Liver (tissue), 9 donors: ENCODE data around the gene PPOX. TPM values are rescaled to one million over a fixed set of nuclear protein-coding genes. Genes with fewer than 3 reads are reported as not detected.

Source experiments
- DNase-seq: peaks from one replicate; pipeline ENCODE4 v3.0.0-alpha.2; 2017; ENCODE audit warnings: low spot score
- H3K27ac ChIP-seq, 2 donors: one replicate each; pipeline ENCODE4 v1.7.0; 2013; ENCODE audit warnings: inconsistent platforms in 2 of 2, low read length in 2 of 2, control low read depth in 1 of 2, low read depth in 1 of 2, mild to moderate bottlenecking in 1 of 2
- H3K27me3 ChIP-seq, 4 donors: one replicate each; pipeline versions ENCODE4 v1.6.1 to v1.7.0; 2013; ENCODE audit warnings: low read length in 3 of 4, inconsistent platforms in 1 of 4, mild to moderate bottlenecking in 1 of 4, moderate library complexity in 1 of 4; ENCODE audit not compliant: control insufficient read depth in 4 of 4, insufficient read depth in 4 of 4
- H3K36me3 ChIP-seq, 4 donors: one replicate each; pipeline versions ENCODE4 v1.6.1 to v1.7.0; 2013; ENCODE audit warnings: low read length in 3 of 4, mild to moderate bottlenecking in 3 of 4, low read depth in 1 of 4, moderate library complexity in 1 of 4; ENCODE audit not compliant: control insufficient read depth in 4 of 4, insufficient read depth in 3 of 4
- H3K4me1 ChIP-seq, 4 donors: one replicate each; pipeline versions ENCODE4 v1.6.1 to v1.7.0; 2013; ENCODE audit warnings: low read length in 3 of 4, mild to moderate bottlenecking in 3 of 4, moderate library complexity in 1 of 4; ENCODE audit not compliant: control insufficient read depth in 4 of 4, insufficient read depth in 4 of 4
- H3K4me3 ChIP-seq, 3 donors: one replicate each; pipeline versions ENCODE4 v1.6.1 to v1.7.0; 2013; ENCODE audit warnings: low read length in 3 of 3, control low read depth in 1 of 3, low read depth in 1 of 3, mild to moderate bottlenecking in 1 of 3
- H3K9ac ChIP-seq, 2 donors: one replicate each; pipeline ENCODE4 v1.7.0; 2013; ENCODE audit warnings: low read length in 2 of 2, mild to moderate bottlenecking in 2 of 2, moderate library complexity in 2 of 2, control low read depth in 1 of 2, low read depth in 1 of 2
- H3K9me3 ChIP-seq, 4 donors: one replicate each; pipeline versions ENCODE4 v1.6.1 to v1.7.0; 2013; ENCODE audit warnings: low read length in 3 of 4; ENCODE audit not compliant: control insufficient read depth in 4 of 4
- ATF3 ChIP-seq: IDR thresholded peaks from 2 replicates; pipeline ENCODE4 v1.6.1; 2016; ENCODE audit warnings: antibody characterized with exemption
- EGR1 ChIP-seq, 2 donors: IDR thresholded peaks; 2 replicates each; pipeline ENCODE4 v1.6.1; 2016 to 2018; ENCODE audit warnings: antibody characterized with exemption in 2 of 2, low read depth in 2 of 2
- FOXA1 ChIP-seq: IDR thresholded peaks from 2 replicates; pipeline ENCODE4 v1.6.1; 2016; ENCODE audit warnings: antibody characterized with exemption
- FOXA2 ChIP-seq: IDR thresholded peaks from 2 replicates; pipeline ENCODE4 v1.6.1; 2016; ENCODE audit warnings: antibody characterized with exemption
- GABPA ChIP-seq, 2 donors: IDR thresholded peaks in 1 of 2; conservative IDR thresholded peaks in 1 of 2; 2 replicates each; pipeline ENCODE4 v1.6.1; 2016; ENCODE audit warnings: antibody characterized with exemption in 2 of 2, mild to moderate bottlenecking in 1 of 2, moderate library complexity in 1 of 2
- HNF4A ChIP-seq, 2 donors: conservative IDR thresholded peaks; 2 replicates each; pipeline ENCODE4 v1.6.1; 2016; ENCODE audit warnings: antibody characterized with exemption in 2 of 2, mild to moderate bottlenecking in 2 of 2
- HNF4G ChIP-seq: IDR thresholded peaks from 2 replicates; pipeline ENCODE4 v1.6.1; 2016; ENCODE audit warnings: antibody characterized with exemption
- JUND ChIP-seq, 2 donors: IDR thresholded peaks; 2 replicates each; pipeline ENCODE4 v1.6.1; 2016; ENCODE audit warnings: antibody characterized with exemption in 2 of 2
- MAX ChIP-seq: IDR thresholded peaks from 2 replicates; pipeline ENCODE4 v1.6.1; 2016; ENCODE audit warnings: antibody characterized with exemption
- NR2F2 ChIP-seq: IDR thresholded peaks from 2 replicates; pipeline ENCODE4 v1.6.1; 2016; ENCODE audit warnings: antibody characterized with exemption
- RAD21 ChIP-seq, 2 donors: IDR thresholded peaks; 2 replicates each; pipeline ENCODE4 v1.6.1; 2016; ENCODE audit warnings: antibody characterized with exemption in 2 of 2, mild to moderate bottlenecking in 2 of 2
- RXRA ChIP-seq, 2 donors: IDR thresholded peaks; 2 replicates each; pipeline ENCODE4 v1.6.1; 2017 to 2018; ENCODE audit warnings: antibody characterized with exemption in 2 of 2, mild to moderate bottlenecking in 1 of 2
- SP1 ChIP-seq: IDR thresholded peaks from 2 replicates; pipeline ENCODE4 v1.6.1; 2018; ENCODE audit warnings: antibody characterized with exemption, mild to moderate bottlenecking
- TAF1 ChIP-seq: conservative IDR thresholded peaks from 2 replicates; pipeline ENCODE4 v1.6.1; 2016; ENCODE audit warnings: antibody characterized with exemption, mild to moderate bottlenecking
- YY1 ChIP-seq: IDR thresholded peaks from 2 replicates; pipeline ENCODE4 v1.6.1; 2016; ENCODE audit warnings: antibody characterized with exemption, mild to moderate bottlenecking
- ZBTB33 ChIP-seq: IDR thresholded peaks from 2 replicates; pipeline ENCODE4 v1.6.1; 2016; ENCODE audit warnings: antibody characterized with exemption
- WGBS: extraction: QIAGEN DNeasy Blood & Tissue Kit; methylation state at CpG from one replicate; pipeline ENCODE4 v1.1.7; 2013; 5-methylcytosine and 5-hydroxymethylcytosine counted together
- polyA plus RNA-seq, 2 donors: library from polyadenylated mRNA; stranded (reverse) in 1 of 2; unstranded in 1 of 2; fragments of 200-250 nt in 1 of 2; fragments of >200 nt in 1 of 2; fragmentation: Nextera tagmentation in 1 of 2; extraction: Ambion mirVana in 1 of 2; gene quantifications; one replicate each; pipeline versions ENCODE4 v1.2.1 to v1.2.3, GENCODE V29; 2013 to 2015
- total RNA-seq, 2 donors: library from RNA; depleted of rRNA; stranded (reverse); fragments of >200 nt; gene quantifications; one replicate each; pipeline ENCODE4 v1.2.3, GENCODE V29; 2014
- TF ChIP-seq, protein P1 (sequence below): fragments of 150-350 bp; IDR thresholded peaks from 2 replicates; pipeline ENCODE4 v1.5.1; 2017; ENCODE audit warnings: improper control_type of control experiment, low read depth, low read length; ENCODE audit not compliant: missing input control
- TF ChIP-seq, protein P2 (sequence below): IDR thresholded peaks from 2 replicates; pipeline ENCODE4 v1.6.1; 2016; ENCODE audit warnings: antibody characterized with exemption, mild to moderate bottlenecking
- donor health status: healthy.
- donor health status: healthy.
- donor health status: healthy.
- donor health status: healthy.
- donor health status: healthy.

Gene PPOX
- total and polyA plus RNA-seq, 4 donors = 6.2 to 106 (median 7.9) TPM

- Histone ChIP-seq H3K36me3 (peaks cover 0 to under 1% (median 0%) of the 10 kb centered on the region in 4 donors), H3K9me3 (no peaks in the 10 kb centered on the region), H3K27ac (no peak overlapping the region), H3K4me1 (peaks cover 0 to 22% (median 16%) of the 10 kb centered on the region in 4 donors), H3K4me3 (no peak overlapping the region), H3K27me3 (no peaks in the 10 kb centered on the region), H3K9ac (no peak overlapping the region)
- 51% methylated on average over 1 of the region's 1 CpG for WGBS
- TF ChIP-seq FOXA1 (no peak), HNF4A (conservative IDR thresholded peaks at IDR 0.05) (no peak), JUND (IDR thresholded peaks at IDR 0.05) (no peak), NR2F2 (no peak), TAF1 (no peak), EGR1 (IDR thresholded peaks at IDR 0.05; ENCODE audit: low read depth in 2 of 2) (no peak), ATF3 (no peak), FOXA2 (no peak), RAD21 (IDR thresholded peaks at IDR 0.05) (peak; percentile 59 to 68), RXRA (IDR thresholded peaks at IDR 0.05) (no peak)
- TF ChIP-seq, protein P1, sequence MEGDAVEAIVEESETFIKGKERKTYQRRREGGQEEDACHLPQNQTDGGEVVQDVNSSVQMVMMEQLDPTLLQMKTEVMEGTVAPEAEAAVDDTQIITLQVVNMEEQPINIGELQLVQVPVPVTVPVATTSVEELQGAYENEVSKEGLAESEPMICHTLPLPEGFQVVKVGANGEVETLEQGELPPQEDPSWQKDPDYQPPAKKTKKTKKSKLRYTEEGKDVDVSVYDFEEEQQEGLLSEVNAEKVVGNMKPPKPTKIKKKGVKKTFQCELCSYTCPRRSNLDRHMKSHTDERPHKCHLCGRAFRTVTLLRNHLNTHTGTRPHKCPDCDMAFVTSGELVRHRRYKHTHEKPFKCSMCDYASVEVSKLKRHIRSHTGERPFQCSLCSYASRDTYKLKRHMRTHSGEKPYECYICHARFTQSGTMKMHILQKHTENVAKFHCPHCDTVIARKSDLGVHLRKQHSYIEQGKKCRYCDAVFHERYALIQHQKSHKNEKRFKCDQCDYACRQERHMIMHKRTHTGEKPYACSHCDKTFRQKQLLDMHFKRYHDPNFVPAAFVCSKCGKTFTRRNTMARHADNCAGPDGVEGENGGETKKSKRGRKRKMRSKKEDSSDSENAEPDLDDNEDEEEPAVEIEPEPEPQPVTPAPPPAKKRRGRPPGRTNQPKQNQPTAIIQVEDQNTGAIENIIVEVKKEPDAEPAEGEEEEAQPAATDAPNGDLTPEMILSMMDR = peak; percentile 34
- no peak for DNase-seq
These were observed 14.4 kb downstream of the PPOX start for GRCh38 chr1:161180639-161181038.

DNA sequence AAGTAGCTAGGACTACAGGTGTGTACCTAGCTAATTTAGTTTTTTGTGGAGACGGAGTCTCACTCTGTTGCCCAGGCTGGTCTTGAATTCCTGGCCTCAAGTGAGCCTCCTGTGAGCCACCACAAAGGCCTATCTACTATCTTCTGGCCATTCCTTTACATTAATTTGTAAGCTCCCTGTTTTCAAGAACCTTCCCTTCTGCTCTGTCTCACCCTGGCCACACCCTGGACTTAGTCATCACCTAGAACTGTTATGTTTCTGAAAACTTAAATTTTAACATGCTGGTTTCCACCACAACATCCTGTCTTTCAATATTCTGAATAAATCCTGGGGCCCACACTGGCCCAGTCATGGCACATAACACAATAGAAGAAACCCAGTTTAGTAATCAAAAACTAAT, 16.0 kb downstream of the PPOX start:
- no peak for DNase-seq
- Histone ChIP-seq H3K36me3 (no peaks in the 10 kb centered on the region), H3K9ac (no peak overlapping the region), H3K9me3 (no peaks in the 10 kb centered on the region), H3K27ac (peak overlapping the region in 1 of 2 donors; percentile 60), H3K27me3 (no peaks in the 10 kb centered on the region), H3K4me3 (no peak overlapping the region), H3K4me1 (peaks cover 0 to 12% (median 8%) of the 10 kb centered on the region in 4 donors)
- WGBS = 97% methylated on average over 1 of the region's 1 CpG
- TF ChIP-seq, protein P2, sequence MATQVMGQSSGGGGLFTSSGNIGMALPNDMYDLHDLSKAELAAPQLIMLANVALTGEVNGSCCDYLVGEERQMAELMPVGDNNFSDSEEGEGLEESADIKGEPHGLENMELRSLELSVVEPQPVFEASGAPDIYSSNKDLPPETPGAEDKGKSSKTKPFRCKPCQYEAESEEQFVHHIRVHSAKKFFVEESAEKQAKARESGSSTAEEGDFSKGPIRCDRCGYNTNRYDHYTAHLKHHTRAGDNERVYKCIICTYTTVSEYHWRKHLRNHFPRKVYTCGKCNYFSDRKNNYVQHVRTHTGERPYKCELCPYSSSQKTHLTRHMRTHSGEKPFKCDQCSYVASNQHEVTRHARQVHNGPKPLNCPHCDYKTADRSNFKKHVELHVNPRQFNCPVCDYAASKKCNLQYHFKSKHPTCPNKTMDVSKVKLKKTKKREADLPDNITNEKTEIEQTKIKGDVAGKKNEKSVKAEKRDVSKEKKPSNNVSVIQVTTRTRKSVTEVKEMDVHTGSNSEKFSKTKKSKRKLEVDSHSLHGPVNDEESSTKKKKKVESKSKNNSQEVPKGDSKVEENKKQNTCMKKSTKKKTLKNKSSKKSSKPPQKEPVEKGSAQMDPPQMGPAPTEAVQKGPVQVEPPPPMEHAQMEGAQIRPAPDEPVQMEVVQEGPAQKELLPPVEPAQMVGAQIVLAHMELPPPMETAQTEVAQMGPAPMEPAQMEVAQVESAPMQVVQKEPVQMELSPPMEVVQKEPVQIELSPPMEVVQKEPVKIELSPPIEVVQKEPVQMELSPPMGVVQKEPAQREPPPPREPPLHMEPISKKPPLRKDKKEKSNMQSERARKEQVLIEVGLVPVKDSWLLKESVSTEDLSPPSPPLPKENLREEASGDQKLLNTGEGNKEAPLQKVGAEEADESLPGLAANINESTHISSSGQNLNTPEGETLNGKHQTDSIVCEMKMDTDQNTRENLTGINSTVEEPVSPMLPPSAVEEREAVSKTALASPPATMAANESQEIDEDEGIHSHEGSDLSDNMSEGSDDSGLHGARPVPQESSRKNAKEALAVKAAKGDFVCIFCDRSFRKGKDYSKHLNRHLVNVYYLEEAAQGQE = no peak
- TF ChIP-seq, protein P1 = no peak
- TF ChIP-seq FOXA1 = no peak
- no peak for TF ChIP-seq ATF3
- TF ChIP-seq GABPA (IDR thresholded peaks at IDR 0.05 in 1 of 2, conservative IDR thresholded peaks at IDR 0.05 in 1 of 2) = no peak
- TF ChIP-seq JUND (IDR thresholded peaks at IDR 0.05) = no peak
- no peak for TF ChIP-seq ZBTB33
- TF ChIP-seq MAX = no peak
- TF ChIP-seq RAD21 (IDR thresholded peaks at IDR 0.05) = no peak
- no peak for TF ChIP-seq HNF4G
- TF ChIP-seq EGR1 (IDR thresholded peaks at IDR 0.05; ENCODE audit: low read depth in 2 of 2) = no peak
- TF ChIP-seq TAF1 = no peak
- no peak for TF ChIP-seq NR2F2
- TF ChIP-seq HNF4A (conservative IDR thresholded peaks at IDR 0.05) = no peak
- TF ChIP-seq FOXA2 = no peak
- TF ChIP-seq YY1 = no peak
- no peak for TF ChIP-seq RXRA (IDR thresholded peaks at IDR 0.05)
- no peak for TF ChIP-seq SP1
